ENCODE measurements around the gene ST3GAL5.

GRCh38 chr2:85844486-85844885 is 44.3 kb downstream of the ST3GAL5 start:
- no peak for TF ChIP-seq CTCF (IDR thresholded peaks at IDR 0.05 in 4 of 5, conservative IDR thresholded peaks at IDR 0.05 in 1 of 5)
- TF ChIP-seq POLR2A (IDR thresholded peaks at IDR 0.05): no peak
